NCI-H2081 treated with DMSO at 0.1 percent for 48 hours (cell line): ENCODE data around the gene EGFL7.

Experiments
- DNase-seq: peaks from one replicate; lab custom pipeline; 2025; lab: John Stamatoyannopoulos, UW

Gene EGFL7

GRCh38 chr9:136660971-136661550, 1.7 kb upstream of the EGFL7 start:
- no peak for DNase-seq

GRCh38 chr9:136661641-136662325, 933 bp upstream of the EGFL7 start:
- DNase-seq = no peak

GRCh38 chr9:136662326-136662655, 425 bp upstream of the EGFL7 start:
- DNase-seq = no peak

GRCh38 chr9:136664000-136664915, 1.5 kb downstream of the EGFL7 start:
- no peak for DNase-seq

- DNase-seq = no peak
These were observed 2.5 kb downstream of the EGFL7 start for GRCh38 chr9:136665111-136665703.

DNA sequence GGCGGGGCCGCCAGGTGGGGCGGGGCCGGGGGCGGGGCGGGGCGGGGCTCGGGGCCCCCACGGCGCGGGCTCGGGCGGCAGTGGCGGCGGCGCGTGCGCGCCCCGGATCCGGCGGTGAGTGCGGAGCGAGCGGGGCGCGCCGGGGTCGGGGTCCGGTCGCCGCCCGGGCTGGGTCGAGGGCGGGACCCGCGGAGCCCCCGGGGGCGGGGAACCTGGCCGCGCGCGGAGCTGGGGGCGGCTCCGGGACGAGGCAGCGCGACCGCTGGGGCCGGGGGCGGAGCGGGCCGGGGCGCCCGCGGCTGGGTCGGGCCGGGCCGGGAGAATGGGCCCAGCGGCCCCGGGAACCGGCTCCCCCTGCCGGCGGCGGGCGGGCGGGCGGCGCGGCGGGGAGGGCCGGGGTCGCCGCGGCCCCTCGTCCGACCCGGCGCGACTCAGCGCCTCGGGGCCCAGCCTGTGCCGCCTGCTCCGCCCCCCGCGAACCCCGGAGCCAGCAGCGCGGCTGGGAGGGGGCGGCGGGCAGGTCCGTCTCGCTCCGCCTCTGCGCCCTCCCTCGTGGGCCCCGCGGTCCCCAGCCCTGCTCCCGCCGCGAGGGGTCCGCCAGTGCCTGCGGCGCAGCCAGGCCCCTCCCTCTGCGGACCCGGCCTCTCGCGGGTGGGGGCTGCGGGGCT, 3.1 kb downstream of the EGFL7 start:
- DNase-seq = no peak

DNA sequence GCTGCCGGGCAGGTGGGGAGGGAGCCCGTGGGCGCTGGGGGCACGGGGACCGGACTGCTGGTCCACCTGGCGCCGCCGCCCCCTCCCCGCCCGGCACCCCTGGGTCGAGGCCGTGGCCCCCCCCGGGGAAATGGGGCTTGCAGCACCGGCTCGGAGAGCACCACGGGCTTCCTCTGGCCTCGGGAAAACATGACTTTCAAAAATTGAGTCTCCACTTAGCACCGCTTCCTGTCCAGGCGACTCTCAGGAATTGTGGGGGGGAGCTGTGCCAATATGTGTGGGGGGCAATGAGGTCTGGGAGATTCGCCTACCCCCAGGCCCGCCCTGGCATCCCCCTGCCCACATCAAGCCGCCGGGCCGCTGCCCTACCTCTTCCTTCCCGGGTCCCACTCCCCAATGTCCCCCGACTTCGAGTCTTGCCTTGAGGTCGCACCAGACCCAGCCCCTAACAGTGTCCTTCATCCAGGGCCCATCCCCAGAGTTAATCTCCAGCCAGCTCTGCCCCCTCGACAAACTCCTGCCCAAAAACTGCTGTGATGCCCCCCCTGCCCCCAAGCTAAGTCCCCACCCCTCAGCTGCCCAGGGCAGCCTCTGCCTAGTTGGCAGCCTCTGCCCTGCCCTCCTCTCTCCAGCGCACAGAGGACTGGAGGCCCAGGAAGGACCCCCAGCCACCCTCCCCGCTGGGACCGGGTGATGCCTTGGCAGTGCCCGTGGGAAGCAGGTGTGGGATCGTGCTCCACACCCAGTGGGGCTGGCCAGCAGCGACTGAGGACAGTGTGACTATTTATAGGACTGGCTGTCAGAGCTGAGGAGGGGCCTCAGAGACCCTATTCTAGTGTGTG, 3.9 kb downstream of the EGFL7 start:
- DNase-seq = no peak

GRCh38 chr9:136667214-136667939, 4.7 kb downstream of the EGFL7 start:
- DNase-seq = no peak

DNA sequence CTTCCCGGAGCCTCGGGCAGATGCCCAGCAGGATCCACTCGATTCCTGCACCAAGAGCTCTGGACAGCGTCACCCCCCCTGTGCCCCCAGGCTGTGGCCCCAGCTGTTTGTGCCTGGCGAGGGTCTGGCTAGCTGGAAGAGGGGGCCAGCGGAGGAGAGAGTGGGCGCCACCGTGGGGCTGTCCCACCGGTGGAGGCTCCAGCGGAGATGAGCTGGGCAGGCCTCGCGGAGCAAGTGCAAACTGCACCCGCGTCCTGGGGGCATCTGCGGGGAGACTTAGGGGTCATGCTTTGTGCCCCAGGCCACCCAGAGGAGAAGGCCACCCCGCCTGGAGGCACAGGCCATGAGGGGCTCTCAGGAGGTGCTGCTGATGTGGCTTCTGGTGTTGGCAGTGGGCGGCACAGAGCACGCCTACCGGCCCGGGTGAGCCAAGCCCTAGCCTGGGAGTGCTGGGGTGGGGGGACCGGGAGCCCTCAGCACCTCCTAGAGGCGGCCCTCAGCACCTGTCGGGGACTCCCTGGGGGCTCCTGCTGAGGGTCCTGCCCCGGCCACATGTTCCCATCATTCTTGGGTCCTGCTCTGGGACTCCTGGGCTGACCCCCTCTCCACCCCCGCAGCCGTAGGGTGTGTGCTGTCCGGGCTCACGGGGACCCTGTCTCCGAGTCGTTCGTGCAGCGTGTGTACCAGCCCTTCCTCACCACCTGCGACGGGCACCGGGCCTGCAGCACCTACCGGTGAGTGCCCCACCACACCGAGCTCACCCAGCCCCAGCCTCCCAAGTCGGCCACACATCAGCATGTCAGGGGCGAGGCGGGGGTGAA, 5.4 kb downstream of the EGFL7 start:
- no peak for DNase-seq

DNA sequence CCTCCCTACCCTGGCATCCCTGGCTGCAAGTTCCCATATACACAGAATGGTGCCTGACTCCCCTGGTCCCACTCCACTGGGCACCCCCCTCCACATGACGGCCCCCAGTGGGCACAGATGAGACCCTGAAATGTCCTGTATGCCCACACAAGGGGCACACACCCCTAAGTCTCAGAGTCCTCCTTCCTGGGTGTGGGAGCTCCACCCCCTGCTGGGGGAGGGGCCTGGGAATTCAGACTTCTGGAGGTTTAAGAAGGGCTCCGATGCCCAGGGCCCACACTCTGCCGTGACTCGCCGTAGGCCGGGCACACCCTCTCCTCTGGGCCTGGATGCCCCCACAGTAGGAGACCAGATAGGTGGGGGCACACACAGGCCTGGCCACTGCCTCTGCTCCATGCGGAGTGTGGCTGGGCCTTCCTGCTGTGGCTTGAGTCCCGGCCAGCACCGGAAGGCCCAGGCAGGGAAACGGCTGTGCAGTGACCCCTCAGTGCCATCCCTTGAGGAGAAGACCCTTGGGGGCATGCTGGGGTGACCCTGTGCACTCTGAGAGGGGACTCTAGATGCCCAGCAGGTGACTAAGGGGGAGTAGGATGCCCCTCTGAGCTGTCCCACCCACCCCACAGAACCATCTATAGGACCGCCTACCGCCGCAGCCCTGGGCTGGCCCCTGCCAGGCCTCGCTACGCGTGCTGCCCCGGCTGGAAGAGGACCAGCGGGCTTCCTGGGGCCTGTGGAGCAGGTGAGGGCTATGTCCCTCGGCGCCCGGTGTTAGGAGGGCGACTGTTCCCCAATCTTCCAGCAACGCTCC, 6.5 kb downstream of the EGFL7 start:
- no peak for DNase-seq

DNA sequence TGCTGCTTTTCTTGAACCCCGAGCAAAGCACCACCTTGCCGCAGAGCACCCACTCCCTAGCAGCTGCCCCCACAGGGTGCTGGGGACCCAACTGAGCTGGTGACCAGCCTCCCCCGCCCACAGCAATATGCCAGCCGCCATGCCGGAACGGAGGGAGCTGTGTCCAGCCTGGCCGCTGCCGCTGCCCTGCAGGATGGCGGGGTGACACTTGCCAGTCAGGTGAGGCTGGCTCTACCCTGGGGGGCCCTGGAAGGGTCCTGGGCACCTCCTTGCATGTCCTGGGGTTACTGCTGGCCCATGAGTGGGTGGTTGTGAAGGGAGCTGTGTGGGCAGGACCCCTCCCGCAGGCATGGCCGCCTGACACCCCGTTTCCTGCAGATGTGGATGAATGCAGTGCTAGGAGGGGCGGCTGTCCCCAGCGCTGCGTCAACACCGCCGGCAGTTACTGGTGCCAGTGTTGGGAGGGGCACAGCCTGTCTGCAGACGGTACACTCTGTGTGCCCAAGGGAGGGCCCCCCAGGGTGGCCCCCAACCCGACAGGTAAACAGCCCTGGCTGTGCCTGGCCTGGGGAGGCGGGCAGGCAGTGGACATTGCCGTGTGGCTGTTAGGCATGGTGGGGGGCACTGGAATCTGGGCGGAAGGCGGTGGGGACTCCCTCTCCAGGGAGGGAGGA, 7.2 kb downstream of the EGFL7 start:
- no peak for DNase-seq

DNA sequence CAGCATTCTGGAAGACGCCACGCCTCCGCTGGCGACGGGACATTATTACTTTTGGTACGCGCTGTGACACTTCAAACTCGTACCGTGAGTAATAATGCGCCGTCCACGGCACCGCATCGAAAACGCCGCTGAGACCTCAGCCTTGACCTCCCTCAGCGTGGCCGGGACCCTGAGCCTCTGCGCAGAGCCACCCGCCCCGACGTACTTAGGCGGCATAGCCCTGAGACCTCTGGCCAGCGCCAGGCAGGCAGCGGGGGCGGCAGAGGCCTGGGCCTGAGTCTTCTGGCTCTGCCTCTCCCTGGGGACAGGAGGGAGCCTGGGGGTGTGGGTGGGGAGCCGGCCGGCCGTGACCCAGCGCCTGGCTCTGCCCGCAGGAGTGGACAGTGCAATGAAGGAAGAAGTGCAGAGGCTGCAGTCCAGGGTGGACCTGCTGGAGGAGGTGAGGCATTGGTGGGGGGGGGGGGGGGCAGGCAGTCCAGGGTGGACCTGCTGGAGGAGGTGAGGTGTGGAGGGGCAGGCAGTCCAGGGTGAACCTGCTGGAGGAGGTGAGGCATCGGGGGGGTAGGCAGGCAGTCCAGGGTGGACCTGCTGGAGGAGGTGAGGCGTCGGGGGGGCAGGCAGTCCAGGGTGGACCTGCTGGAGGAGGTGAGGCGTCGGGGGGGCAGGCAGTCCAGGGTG, 8.0 kb downstream of the EGFL7 start:
- no peak for DNase-seq

GRCh38 chr9:136671254-136671614, 8.5 kb downstream of the EGFL7 start:
- no peak for DNase-seq

DNA sequence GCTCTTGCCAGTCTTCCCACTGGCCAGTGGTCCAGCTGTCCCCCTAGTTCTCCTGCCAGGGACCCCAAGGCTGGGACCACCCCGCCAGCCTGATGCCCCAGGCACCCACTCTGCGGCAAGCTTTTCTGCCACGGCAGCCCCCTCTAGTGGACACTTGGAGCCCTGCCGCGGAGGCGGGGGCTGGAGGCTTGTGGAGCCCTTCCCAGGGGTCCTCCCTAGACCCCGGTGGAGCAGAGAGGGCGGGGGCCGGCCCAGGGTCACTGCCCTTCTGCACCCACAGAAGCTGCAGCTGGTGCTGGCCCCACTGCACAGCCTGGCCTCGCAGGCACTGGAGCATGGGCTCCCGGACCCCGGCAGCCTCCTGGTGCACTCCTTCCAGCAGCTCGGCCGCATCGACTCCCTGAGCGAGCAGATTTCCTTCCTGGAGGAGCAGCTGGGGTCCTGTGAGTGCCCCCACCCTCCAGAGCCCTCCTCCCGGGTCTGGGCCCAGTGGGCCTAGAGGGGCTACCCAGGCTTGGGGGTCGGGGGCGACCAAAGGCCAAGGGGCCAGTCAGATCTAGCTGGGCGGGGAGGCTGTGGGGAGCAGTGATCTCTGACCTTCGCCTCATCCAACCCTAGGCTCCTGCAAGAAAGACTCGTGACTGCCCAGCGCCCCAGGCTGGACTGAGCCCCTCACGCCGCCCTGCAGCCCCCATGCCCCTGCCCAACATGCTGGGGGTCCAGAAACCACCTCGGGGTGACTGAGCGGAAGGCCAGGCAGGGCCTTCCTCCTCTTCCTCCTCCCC, 9.1 kb downstream of the EGFL7 start:
- no peak for DNase-seq

GRCh38 chr9:136672431-136673087, 9.8 kb downstream of the EGFL7 start:
- no peak for DNase-seq
